H1 (cell line): ENCODE data around the gene USB1. TPM values are rescaled to one million over a fixed set of nuclear protein-coding genes. Genes with fewer than 3 reads are reported as not detected.

Experiments used
- ZNF274 ChIP-seq: IDR thresholded peaks from 2 replicates; pipeline ENCODE4 v1.7.0; 2012; ENCODE audit warnings: low read length, borderline replicate concordance; ENCODE audit errors: extremely low read depth
- polyA plus RNA-seq, 7 experiments: library from polyadenylated mRNA; depleted of rRNA in 3 of 7; stranded (reverse) in 5 of 7; unstranded in 2 of 7; fragments of >200 nt in 5 of 7; fragments of 200-250 nt in 2 of 7; gene quantifications; 1 replicate in 5 of 7; 2 replicates in 1 of 7; 4 replicates in 1 of 7; pipeline versions ENCODE4 v1.2.1 to v1.2.3, GENCODE V29; 2011 to 2013; ENCODE audit warnings: missing spikeins in 2 of 7, mixed read lengths in 2 of 7
- total RNA-seq: library from RNA; stranded (reverse); fragmentation: NEBNext Ultra II Directional; extraction: Animal tissue kit (Norgen Biotek cat#: 25700); gene quantifications from 2 replicates; pipeline ENCODE4 v1.2.1, GENCODE V29; 2021

Gene USB1
- total and polyA plus RNA-seq, 2 of the 8 experiments (the other 6 are each of a cell fraction or from before 2014, with no cell fraction given): 65.4 to 75.9 TPM

GRCh38 chr16:57982385-57982784, 18.8 kb upstream of the USB1 start (continued):
- TF ChIP-seq ZNF274: no peak
